Liver (tissue), 9 donors: ENCODE results near the gene YLPM1. TPM values are rescaled to one million over a fixed set of nuclear protein-coding genes. Genes with fewer than 3 reads are reported as not detected.

Experiments
- DNase-seq: peaks from one replicate; pipeline ENCODE4 v3.0.0-alpha.2; 2017; ENCODE audit warnings: low spot score
- H3K27ac ChIP-seq, 2 donors: one replicate each; pipeline ENCODE4 v1.7.0; 2013; ENCODE audit warnings: inconsistent platforms in 2 of 2, low read length in 2 of 2, control low read depth in 1 of 2, low read depth in 1 of 2, mild to moderate bottlenecking in 1 of 2
- H3K27me3 ChIP-seq, 4 donors: one replicate each; pipeline versions ENCODE4 v1.6.1 to v1.7.0; 2013; ENCODE audit warnings: low read length in 3 of 4, inconsistent platforms in 1 of 4, mild to moderate bottlenecking in 1 of 4, moderate library complexity in 1 of 4; ENCODE audit not compliant: control insufficient read depth in 4 of 4, insufficient read depth in 4 of 4
- H3K36me3 ChIP-seq, 4 donors: one replicate each; pipeline versions ENCODE4 v1.6.1 to v1.7.0; 2013; ENCODE audit warnings: low read length in 3 of 4, mild to moderate bottlenecking in 3 of 4, low read depth in 1 of 4, moderate library complexity in 1 of 4; ENCODE audit not compliant: control insufficient read depth in 4 of 4, insufficient read depth in 3 of 4
- H3K4me1 ChIP-seq, 4 donors: one replicate each; pipeline versions ENCODE4 v1.6.1 to v1.7.0; 2013; ENCODE audit warnings: low read length in 3 of 4, mild to moderate bottlenecking in 3 of 4, moderate library complexity in 1 of 4; ENCODE audit not compliant: control insufficient read depth in 4 of 4, insufficient read depth in 4 of 4
- H3K4me3 ChIP-seq, 3 donors: one replicate each; pipeline versions ENCODE4 v1.6.1 to v1.7.0; 2013; ENCODE audit warnings: low read length in 3 of 3, control low read depth in 1 of 3, low read depth in 1 of 3, mild to moderate bottlenecking in 1 of 3
- H3K9ac ChIP-seq, 2 donors: one replicate each; pipeline ENCODE4 v1.7.0; 2013; ENCODE audit warnings: low read length in 2 of 2, mild to moderate bottlenecking in 2 of 2, moderate library complexity in 2 of 2, control low read depth in 1 of 2, low read depth in 1 of 2
- H3K9me3 ChIP-seq, 4 donors: one replicate each; pipeline versions ENCODE4 v1.6.1 to v1.7.0; 2013; ENCODE audit warnings: low read length in 3 of 4; ENCODE audit not compliant: control insufficient read depth in 4 of 4
- EGR1 ChIP-seq, 2 donors: IDR thresholded peaks; 2 replicates each; pipeline ENCODE4 v1.6.1; 2016 to 2018; ENCODE audit warnings: antibody characterized with exemption in 2 of 2, low read depth in 2 of 2
- FOXA1 ChIP-seq: IDR thresholded peaks from 2 replicates; pipeline ENCODE4 v1.6.1; 2016; ENCODE audit warnings: antibody characterized with exemption
- FOXA2 ChIP-seq: IDR thresholded peaks from 2 replicates; pipeline ENCODE4 v1.6.1; 2016; ENCODE audit warnings: antibody characterized with exemption
- GABPA ChIP-seq, 2 donors: IDR thresholded peaks in 1 of 2; conservative IDR thresholded peaks in 1 of 2; 2 replicates each; pipeline ENCODE4 v1.6.1; 2016; ENCODE audit warnings: antibody characterized with exemption in 2 of 2, mild to moderate bottlenecking in 1 of 2, moderate library complexity in 1 of 2
- HNF4A ChIP-seq, 2 donors: conservative IDR thresholded peaks; 2 replicates each; pipeline ENCODE4 v1.6.1; 2016; ENCODE audit warnings: antibody characterized with exemption in 2 of 2, mild to moderate bottlenecking in 2 of 2
- HNF4G ChIP-seq: IDR thresholded peaks from 2 replicates; pipeline ENCODE4 v1.6.1; 2016; ENCODE audit warnings: antibody characterized with exemption
- MAX ChIP-seq: IDR thresholded peaks from 2 replicates; pipeline ENCODE4 v1.6.1; 2016; ENCODE audit warnings: antibody characterized with exemption
- NR2F2 ChIP-seq: IDR thresholded peaks from 2 replicates; pipeline ENCODE4 v1.6.1; 2016; ENCODE audit warnings: antibody characterized with exemption
- RAD21 ChIP-seq, 2 donors: IDR thresholded peaks; 2 replicates each; pipeline ENCODE4 v1.6.1; 2016; ENCODE audit warnings: antibody characterized with exemption in 2 of 2, mild to moderate bottlenecking in 2 of 2
- RXRA ChIP-seq, 2 donors: IDR thresholded peaks; 2 replicates each; pipeline ENCODE4 v1.6.1; 2017 to 2018; ENCODE audit warnings: antibody characterized with exemption in 2 of 2, mild to moderate bottlenecking in 1 of 2
- SP1 ChIP-seq: IDR thresholded peaks from 2 replicates; pipeline ENCODE4 v1.6.1; 2018; ENCODE audit warnings: antibody characterized with exemption, mild to moderate bottlenecking
- TAF1 ChIP-seq: conservative IDR thresholded peaks from 2 replicates; pipeline ENCODE4 v1.6.1; 2016; ENCODE audit warnings: antibody characterized with exemption, mild to moderate bottlenecking
- WGBS: extraction: QIAGEN DNeasy Blood & Tissue Kit; methylation state at CpG from one replicate; pipeline ENCODE4 v1.1.7; 2013; 5-methylcytosine and 5-hydroxymethylcytosine counted together
- polyA plus RNA-seq, 2 donors: library from polyadenylated mRNA; stranded (reverse) in 1 of 2; unstranded in 1 of 2; fragments of 200-250 nt in 1 of 2; fragments of >200 nt in 1 of 2; fragmentation: Nextera tagmentation in 1 of 2; extraction: Ambion mirVana in 1 of 2; gene quantifications; one replicate each; pipeline versions ENCODE4 v1.2.1 to v1.2.3, GENCODE V29; 2013 to 2015
- total RNA-seq, 2 donors: library from RNA; depleted of rRNA; stranded (reverse); fragments of >200 nt; gene quantifications; one replicate each; pipeline ENCODE4 v1.2.3, GENCODE V29; 2014
- TF ChIP-seq, protein P1 (sequence below): fragments of 150-350 bp; IDR thresholded peaks from 2 replicates; pipeline ENCODE4 v1.5.1; 2017; ENCODE audit warnings: improper control_type of control experiment, low read depth, low read length; ENCODE audit not compliant: missing input control
- TF ChIP-seq, protein P2 (sequence below): IDR thresholded peaks from 2 replicates; pipeline ENCODE4 v1.6.1; 2016; ENCODE audit warnings: antibody characterized with exemption
- TF ChIP-seq, protein P3 (sequence below): IDR thresholded peaks from 2 replicates; pipeline ENCODE4 v1.6.1; 2016; ENCODE audit warnings: antibody characterized with exemption
- TF ChIP-seq, protein P4 (sequence below): IDR thresholded peaks from 2 replicates; pipeline ENCODE4 v1.6.1; 2016; ENCODE audit warnings: antibody characterized with exemption, mild to moderate bottlenecking
- donor health status: healthy.
- donor health status: healthy.
- donor health status: healthy.
- donor health status: healthy.
- donor health status: healthy.

The YLPM1 gene
- total and polyA plus RNA-seq, 4 donors, result 5.9 to 27.3 (median 13.2) TPM

DNA sequence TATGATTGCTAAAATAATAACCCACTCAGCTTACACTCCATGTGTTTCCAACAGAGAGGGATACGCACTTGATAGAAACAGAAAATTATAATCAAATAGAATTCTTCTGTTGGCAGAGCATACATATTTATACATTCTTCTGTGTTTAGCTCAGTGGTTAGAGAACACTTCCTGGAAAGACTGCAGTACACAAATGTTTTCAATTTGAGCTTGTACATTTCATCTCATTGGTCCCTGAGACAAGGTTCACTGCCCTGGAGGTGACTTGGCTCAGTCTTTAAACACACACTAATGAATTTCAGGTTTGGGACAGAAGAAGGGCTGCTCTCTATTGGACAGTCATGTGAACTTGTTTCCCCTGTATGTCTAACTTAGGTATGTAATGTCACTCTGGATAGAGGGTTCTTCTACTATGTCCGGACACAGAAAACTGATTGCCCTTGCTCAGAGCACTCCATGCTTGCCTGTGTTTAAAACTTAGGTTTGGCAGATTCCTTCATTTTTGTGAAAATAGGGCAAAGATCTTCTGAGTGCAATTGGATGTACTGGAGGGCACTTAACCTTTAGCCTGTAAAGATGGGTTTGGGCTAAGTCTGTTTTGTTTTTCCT, 89.9 kb downstream of the YLPM1 start:
- Histone ChIP-seq H3K4me1 (peaks cover 0 to 15% (median 3%) of the 10 kb centered on the region in 4 donors), H3K27ac (no peak overlapping the region), H3K9me3 (no peaks in the 10 kb centered on the region), H3K4me3 (no peak overlapping the region), H3K27me3 (no peaks in the 10 kb centered on the region), H3K36me3 (no peaks in the 10 kb centered on the region), H3K9ac (no peak overlapping the region)
- no peak for DNase-seq
- 60% methylated on average over 2 of the region's 2 CpGs for WGBS
- no peak for TF ChIP-seq FOXA2
- TF ChIP-seq NR2F2, result peak; percentile 63
- peak; percentile 38 to 57 for TF ChIP-seq HNF4A (conservative IDR thresholded peaks at IDR 0.05)
- TF ChIP-seq SP1, result peak; percentile 61
- peak; percentile 92 to 95 for TF ChIP-seq RXRA (IDR thresholded peaks at IDR 0.05)
- TF ChIP-seq RAD21 (IDR thresholded peaks at IDR 0.05), result peak in 1 of 2 donors; percentile 5
- TF ChIP-seq, protein P1, sequence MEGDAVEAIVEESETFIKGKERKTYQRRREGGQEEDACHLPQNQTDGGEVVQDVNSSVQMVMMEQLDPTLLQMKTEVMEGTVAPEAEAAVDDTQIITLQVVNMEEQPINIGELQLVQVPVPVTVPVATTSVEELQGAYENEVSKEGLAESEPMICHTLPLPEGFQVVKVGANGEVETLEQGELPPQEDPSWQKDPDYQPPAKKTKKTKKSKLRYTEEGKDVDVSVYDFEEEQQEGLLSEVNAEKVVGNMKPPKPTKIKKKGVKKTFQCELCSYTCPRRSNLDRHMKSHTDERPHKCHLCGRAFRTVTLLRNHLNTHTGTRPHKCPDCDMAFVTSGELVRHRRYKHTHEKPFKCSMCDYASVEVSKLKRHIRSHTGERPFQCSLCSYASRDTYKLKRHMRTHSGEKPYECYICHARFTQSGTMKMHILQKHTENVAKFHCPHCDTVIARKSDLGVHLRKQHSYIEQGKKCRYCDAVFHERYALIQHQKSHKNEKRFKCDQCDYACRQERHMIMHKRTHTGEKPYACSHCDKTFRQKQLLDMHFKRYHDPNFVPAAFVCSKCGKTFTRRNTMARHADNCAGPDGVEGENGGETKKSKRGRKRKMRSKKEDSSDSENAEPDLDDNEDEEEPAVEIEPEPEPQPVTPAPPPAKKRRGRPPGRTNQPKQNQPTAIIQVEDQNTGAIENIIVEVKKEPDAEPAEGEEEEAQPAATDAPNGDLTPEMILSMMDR, result no peak

GRCh38 chr14:74853581-74853980, 90.5 kb downstream of the YLPM1 start:
- H3K4me3 ChIP-seq, result no peak overlapping the region
- 66% methylated on average over 4 of the region's 4 CpGs for WGBS
- no peak overlapping the region for H3K9ac ChIP-seq
- H3K27me3 ChIP-seq, result no peaks in the 10 kb centered on the region
- TF ChIP-seq MAX (no peak), TAF1 (no peak)
- TF ChIP-seq, protein P2, sequence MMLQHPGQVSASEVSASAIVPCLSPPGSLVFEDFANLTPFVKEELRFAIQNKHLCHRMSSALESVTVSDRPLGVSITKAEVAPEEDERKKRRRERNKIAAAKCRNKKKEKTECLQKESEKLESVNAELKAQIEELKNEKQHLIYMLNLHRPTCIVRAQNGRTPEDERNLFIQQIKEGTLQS, result no peak
- DNase-seq, result no peak
- no peaks in the 10 kb centered on the region for H3K9me3 ChIP-seq
- H3K4me1 ChIP-seq, result peaks cover 0 to 15% (median 3%) of the 10 kb centered on the region in 4 donors
- H3K36me3 ChIP-seq, result no peaks in the 10 kb centered on the region
- H3K27ac ChIP-seq, result no peak overlapping the region

GRCh38 chr14:74855021-74855420, 91.9 kb downstream of the YLPM1 start:
- H3K9ac ChIP-seq, result no peak overlapping the region
- 74% methylated on average over 7 of the region's 7 CpGs for WGBS
- DNase-seq, result no peak
- TF ChIP-seq HNF4G (no peak), EGR1 (IDR thresholded peaks at IDR 0.05; ENCODE audit: low read depth in 2 of 2) (no peak), FOXA1 (no peak), RXRA (IDR thresholded peaks at IDR 0.05) (no peak), FOXA2 (no peak), GABPA (IDR thresholded peaks at IDR 0.05 in 1 of 2, conservative IDR thresholded peaks at IDR 0.05 in 1 of 2) (no peak)
- TF ChIP-seq, protein P1, result no peak
- TF ChIP-seq, protein P3, sequence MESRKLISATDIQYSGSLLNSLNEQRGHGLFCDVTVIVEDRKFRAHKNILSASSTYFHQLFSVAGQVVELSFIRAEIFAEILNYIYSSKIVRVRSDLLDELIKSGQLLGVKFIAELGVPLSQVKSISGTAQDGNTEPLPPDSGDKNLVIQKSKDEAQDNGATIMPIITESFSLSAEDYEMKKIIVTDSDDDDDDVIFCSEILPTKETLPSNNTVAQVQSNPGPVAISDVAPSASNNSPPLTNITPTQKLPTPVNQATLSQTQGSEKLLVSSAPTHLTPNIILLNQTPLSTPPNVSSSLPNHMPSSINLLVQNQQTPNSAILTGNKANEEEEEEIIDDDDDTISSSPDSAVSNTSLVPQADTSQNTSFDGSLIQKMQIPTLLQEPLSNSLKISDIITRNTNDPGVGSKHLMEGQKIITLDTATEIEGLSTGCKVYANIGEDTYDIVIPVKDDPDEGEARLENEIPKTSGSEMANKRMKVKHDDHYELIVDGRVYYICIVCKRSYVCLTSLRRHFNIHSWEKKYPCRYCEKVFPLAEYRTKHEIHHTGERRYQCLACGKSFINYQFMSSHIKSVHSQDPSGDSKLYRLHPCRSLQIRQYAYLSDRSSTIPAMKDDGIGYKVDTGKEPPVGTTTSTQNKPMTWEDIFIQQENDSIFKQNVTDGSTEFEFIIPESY, result no peak
- TF ChIP-seq, protein P4, sequence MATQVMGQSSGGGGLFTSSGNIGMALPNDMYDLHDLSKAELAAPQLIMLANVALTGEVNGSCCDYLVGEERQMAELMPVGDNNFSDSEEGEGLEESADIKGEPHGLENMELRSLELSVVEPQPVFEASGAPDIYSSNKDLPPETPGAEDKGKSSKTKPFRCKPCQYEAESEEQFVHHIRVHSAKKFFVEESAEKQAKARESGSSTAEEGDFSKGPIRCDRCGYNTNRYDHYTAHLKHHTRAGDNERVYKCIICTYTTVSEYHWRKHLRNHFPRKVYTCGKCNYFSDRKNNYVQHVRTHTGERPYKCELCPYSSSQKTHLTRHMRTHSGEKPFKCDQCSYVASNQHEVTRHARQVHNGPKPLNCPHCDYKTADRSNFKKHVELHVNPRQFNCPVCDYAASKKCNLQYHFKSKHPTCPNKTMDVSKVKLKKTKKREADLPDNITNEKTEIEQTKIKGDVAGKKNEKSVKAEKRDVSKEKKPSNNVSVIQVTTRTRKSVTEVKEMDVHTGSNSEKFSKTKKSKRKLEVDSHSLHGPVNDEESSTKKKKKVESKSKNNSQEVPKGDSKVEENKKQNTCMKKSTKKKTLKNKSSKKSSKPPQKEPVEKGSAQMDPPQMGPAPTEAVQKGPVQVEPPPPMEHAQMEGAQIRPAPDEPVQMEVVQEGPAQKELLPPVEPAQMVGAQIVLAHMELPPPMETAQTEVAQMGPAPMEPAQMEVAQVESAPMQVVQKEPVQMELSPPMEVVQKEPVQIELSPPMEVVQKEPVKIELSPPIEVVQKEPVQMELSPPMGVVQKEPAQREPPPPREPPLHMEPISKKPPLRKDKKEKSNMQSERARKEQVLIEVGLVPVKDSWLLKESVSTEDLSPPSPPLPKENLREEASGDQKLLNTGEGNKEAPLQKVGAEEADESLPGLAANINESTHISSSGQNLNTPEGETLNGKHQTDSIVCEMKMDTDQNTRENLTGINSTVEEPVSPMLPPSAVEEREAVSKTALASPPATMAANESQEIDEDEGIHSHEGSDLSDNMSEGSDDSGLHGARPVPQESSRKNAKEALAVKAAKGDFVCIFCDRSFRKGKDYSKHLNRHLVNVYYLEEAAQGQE, result no peak
- peak overlapping the region in 1 of 2 donors; percentile 32 for H3K27ac ChIP-seq
- no peaks in the 10 kb centered on the region for H3K36me3 ChIP-seq
- no peaks in the 10 kb centered on the region for H3K27me3 ChIP-seq
- H3K4me1 ChIP-seq, result peaks cover 0 to 15% (median 3%) of the 10 kb centered on the region in 4 donors
- H3K4me3 ChIP-seq, result no peak overlapping the region
- H3K9me3 ChIP-seq, result no peaks in the 10 kb centered on the region
